HL-60 (cell line): ENCODE data around the gene NACC2.

Source experiments
- DNase-seq, 2 experiments: peaks; one replicate each; pipeline ENCODE4 v3.0.0-alpha.2; 2010 to 2020; ENCODE audit warnings: low read depth in 1 of 2, low spot score in 1 of 2
- H3K27ac ChIP-seq: fragments of 250-450 bp; sonication (Bioruptor Pico); replicated peaks from 2 replicates; pipeline ENCODE4 v1.5.1; 2020; ENCODE audit warnings: mild to moderate bottlenecking, moderate library complexity
- H3K27me3 ChIP-seq: fragments of 250-450 bp; sonication (Bioruptor Pico); 2 replicates; pipeline ENCODE4 v1.5.1; 2021; ENCODE audit warnings: mild to moderate bottlenecking, moderate library complexity; ENCODE audit not compliant: insufficient read depth, poor library complexity, severe bottlenecking
- H3K4me3 ChIP-seq: replicated peaks from 2 replicates; pipeline ENCODE4 v1.5.1; 2011; ENCODE audit warnings: mild to moderate bottlenecking, control low read depth, low read length; ENCODE audit not compliant: insufficient read depth
- CTCF ChIP-seq: IDR thresholded peaks from one replicate; pipeline ENCODE4 v1.5.1; 2011; ENCODE audit warnings: low read length, control low read depth, inconsistent platforms; ENCODE audit not compliant: insufficient read depth
- GABPA ChIP-seq: IDR thresholded peaks from 2 replicates; pipeline ENCODE4 v1.6.1; 2012; ENCODE audit warnings: low read depth
- POLR2AphosphoS5 ChIP-seq: IDR thresholded peaks from 2 replicates; pipeline ENCODE4 v1.6.1; 2012; ENCODE audit warnings: low read depth
- SPI1 ChIP-seq: IDR thresholded peaks from 2 replicates; pipeline ENCODE4 v1.6.1; 2012; ENCODE audit warnings: low read depth, mild to moderate bottlenecking, borderline replicate concordance
- TF ChIP-seq, protein P1 (sequence below): IDR thresholded peaks from 2 replicates; pipeline ENCODE4 v1.6.1; 2012; ENCODE audit warnings: low read depth; ENCODE audit not compliant: insufficient replicate concordance

NACC2 gene

DNA sequence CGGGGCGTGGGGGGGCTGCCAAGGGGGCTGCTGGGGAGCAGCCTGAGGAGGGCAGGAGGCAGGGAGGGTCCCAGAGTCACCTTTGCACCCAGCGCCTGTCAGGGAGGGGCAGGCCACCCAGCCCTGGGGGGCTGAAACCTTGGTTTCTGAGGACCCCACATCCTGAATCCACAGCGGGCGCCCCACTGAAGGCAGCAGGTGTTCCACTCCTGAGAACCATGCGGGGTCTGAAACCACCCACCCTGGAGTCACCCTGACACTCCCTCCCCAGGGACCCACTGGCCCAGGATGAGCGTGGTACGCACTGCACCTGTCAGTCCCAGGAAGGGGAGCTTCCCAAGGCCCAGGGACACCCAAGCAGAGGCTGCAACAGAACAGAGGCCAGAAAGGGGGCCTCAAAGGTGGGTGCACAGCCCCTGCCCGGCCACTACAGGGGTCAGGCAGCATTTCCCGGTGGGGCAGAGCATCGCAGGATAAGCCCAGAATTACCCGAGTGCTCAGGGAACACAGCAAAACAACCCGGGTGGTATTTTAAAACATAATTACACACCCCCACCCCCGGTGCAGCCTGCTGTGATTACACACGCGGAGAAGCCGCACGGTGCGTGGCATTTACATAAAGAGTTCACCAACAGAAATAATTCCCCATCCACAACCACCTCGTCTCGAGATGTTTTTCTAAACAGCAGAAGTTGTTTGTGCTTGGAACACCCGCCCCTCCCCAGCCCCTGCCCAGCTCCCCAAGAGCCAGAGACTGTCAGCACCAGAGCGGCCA lies 76.6 kb downstream of the NACC2 start:
- Histone ChIP-seq H3K27me3 (no peaks in the 10 kb centered on the region), H3K4me3 (no peak overlapping the region), H3K27ac (no peak overlapping the region)
- no peak for DNase-seq
- TF ChIP-seq, protein P1, sequence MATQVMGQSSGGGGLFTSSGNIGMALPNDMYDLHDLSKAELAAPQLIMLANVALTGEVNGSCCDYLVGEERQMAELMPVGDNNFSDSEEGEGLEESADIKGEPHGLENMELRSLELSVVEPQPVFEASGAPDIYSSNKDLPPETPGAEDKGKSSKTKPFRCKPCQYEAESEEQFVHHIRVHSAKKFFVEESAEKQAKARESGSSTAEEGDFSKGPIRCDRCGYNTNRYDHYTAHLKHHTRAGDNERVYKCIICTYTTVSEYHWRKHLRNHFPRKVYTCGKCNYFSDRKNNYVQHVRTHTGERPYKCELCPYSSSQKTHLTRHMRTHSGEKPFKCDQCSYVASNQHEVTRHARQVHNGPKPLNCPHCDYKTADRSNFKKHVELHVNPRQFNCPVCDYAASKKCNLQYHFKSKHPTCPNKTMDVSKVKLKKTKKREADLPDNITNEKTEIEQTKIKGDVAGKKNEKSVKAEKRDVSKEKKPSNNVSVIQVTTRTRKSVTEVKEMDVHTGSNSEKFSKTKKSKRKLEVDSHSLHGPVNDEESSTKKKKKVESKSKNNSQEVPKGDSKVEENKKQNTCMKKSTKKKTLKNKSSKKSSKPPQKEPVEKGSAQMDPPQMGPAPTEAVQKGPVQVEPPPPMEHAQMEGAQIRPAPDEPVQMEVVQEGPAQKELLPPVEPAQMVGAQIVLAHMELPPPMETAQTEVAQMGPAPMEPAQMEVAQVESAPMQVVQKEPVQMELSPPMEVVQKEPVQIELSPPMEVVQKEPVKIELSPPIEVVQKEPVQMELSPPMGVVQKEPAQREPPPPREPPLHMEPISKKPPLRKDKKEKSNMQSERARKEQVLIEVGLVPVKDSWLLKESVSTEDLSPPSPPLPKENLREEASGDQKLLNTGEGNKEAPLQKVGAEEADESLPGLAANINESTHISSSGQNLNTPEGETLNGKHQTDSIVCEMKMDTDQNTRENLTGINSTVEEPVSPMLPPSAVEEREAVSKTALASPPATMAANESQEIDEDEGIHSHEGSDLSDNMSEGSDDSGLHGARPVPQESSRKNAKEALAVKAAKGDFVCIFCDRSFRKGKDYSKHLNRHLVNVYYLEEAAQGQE = no peak
- TF ChIP-seq POLR2AphosphoS5 = no peak
- no peak for TF ChIP-seq SPI1
- no peak for TF ChIP-seq CTCF
- no peak for TF ChIP-seq GABPA

- DNase-seq = no peak
- no peaks in the 10 kb centered on the region for H3K27me3 ChIP-seq
Measured at GRCh38 chr9:136017289-136018190, 77.5 kb downstream of the NACC2 start.

More at GRCh38 chr9:136017289-136018190, 77.5 kb downstream of the NACC2 start:
- no peak overlapping the region for H3K4me3 ChIP-seq
- H3K27ac ChIP-seq = no peak overlapping the region
- TF ChIP-seq CTCF = no peak
- TF ChIP-seq SPI1 = no peak
- TF ChIP-seq GABPA = no peak
- no peak for TF ChIP-seq POLR2AphosphoS5
- TF ChIP-seq, protein P1 = no peak
